ENCODE data around the gene EHD2. TPM values are rescaled to one million over a fixed set of nuclear protein-coding genes. Genes with fewer than 3 reads are reported as not detected.

EHD2 gene, protein sequence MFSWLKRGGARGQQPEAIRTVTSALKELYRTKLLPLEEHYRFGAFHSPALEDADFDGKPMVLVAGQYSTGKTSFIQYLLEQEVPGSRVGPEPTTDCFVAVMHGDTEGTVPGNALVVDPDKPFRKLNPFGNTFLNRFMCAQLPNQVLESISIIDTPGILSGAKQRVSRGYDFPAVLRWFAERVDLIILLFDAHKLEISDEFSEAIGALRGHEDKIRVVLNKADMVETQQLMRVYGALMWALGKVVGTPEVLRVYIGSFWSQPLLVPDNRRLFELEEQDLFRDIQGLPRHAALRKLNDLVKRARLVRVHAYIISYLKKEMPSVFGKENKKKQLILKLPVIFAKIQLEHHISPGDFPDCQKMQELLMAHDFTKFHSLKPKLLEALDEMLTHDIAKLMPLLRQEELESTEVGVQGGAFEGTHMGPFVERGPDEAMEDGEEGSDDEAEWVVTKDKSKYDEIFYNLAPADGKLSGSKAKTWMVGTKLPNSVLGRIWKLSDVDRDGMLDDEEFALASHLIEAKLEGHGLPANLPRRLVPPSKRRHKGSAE
- total RNA-seq (2022; extraction: Qiagen RNA extraction; ENCODE audit: low read depth) = 112 to 149 TPM (median 128 TPM) in 5 replicates

DNA sequence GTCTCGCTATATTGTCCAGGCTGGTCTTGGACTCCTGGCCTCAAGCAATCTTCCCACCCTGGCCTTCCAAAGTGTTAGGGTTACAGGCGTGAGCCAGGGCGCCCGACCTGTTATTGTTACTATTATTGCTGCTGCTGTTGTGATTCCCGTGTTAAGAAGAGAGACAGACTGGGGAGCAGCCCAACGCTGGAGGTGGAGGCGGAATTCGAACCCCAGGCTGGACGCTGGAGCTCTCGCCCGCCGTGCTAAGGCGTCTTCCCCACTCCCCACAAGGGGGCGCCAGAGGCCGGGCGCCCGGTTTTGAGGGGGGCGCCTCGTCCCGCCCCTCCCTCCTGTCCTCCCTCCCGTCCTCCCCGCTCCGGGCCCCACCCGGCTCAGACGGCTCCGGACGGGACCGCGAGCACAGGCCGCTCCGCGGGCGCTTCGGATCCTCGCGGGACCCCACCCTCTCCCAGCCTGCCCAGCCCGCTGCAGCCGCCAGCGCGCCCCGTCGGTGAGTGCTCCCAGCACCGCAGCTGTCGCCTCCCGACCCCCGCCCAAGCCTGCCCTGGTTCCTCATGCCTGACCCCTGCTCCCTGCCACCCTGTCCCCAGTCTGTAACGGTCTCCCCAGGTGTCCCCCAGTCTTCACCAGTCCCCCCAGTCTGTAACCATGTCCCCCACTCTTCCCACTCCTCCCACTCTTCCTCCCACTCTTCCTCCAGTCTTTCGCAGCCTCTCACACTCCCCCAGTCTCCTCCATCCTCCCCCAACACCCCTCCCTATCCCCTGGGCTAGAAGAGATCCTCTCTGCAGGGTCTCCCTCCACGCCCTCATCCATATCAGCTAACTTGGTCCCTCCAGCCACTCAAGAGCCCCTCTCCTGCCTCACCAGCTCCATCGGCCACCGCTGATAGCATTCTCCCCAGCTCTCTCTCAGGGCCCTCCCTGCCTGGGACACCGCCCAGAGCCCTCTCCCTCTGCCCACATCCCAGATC lies at the start of gene EHD2:
Gene EHD2, plus strand, starts transcription at position 377 of the 976 bp plus-strand sequence. CDS start 3,191 bp downstream, outside the sequence.

DNA sequence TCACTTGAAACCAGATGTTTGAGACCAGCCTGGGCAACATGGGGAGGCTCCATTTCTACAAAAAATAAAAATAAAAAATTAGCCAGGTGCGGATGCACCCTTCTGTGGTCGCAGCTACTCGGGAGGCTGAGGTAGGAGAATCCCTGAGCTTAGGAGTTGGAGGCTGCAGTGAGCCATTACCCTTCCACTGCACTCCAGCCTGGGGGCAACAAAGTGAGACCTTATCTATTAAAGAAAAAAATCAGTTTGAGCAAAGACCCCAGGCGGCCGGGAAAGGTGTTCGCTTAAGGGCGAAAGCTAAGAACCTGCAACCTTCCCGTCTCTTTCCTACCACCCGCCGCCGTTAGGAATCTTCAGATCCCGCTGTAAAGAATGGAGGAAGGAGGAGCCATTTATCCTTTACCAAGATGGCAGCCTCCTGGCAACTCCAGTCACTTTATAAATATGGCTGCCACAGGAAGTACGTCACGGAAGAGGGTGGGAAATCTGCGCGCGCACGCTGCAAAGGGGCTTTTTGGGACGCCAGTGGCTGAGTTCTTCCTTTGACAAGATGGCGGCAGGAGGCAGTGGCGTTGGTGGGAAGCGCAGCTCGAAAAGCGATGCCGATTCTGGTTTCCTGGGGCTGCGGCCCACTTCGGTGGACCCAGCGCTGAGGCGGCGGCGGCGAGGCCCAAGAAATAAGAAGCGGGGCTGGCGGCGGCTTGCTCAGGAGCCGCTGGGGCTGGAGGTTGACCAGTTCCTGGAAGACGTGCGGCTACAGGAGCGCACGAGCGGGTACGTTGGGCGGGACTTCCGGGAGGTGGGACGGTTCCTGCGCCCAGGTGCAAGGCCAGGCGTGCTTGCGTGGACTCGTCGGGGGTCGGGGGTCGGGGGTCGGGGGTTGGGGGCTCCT lies 32.0 kb downstream of the EHD2 start, which contains the start of gene NOP53:
Gene NOP53, plus strand, starts transcription at position 537 of the 892 bp plus-strand sequence. Its CDS starts 14 bp downstream, at position 551.

DNA sequence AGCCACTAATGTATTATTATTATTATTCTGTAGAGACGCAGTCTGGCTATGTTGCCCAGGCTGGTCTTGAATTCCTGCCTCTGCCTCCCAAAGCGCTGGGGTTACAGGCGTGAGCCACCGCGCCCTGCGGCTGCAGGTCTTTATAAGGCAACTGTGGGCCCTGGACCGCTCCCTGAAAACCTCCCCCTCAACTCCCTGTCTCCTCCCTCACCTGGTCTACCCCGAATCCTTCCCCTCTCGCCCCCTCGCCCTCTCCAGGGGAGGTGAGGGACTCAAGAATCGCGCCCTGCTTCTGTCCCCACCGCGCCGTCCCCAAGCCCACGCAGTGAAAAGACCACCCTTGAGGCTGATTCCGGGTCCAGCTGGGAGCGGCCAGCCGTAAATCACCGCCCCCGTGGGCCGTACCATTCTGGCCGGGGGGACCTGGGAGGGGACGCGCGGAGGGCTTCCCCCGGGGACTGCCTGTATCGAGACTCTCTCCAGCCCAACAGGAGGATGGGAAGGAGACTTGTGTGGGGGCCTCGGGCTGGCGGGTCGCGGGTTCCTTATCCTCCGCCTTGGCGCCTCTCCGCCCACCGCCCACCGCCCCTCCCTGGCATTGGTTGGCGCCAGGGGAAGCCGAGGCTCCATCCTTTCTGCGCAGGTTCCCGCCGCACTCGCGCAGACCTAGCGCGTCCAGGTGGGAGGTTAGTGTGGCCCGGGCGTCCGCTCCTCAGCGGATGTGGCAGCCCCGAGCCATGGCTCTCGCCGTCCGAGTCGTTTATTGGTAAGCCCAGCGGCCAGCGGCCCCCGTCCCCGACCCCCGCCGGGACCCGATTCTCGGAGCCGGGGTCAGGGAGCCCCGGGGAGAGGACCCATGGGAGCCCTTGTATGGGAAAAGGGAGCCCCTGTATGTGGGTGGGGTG lies 65.1 kb downstream of the EHD2 start, which contains the start of gene SELENOW:
Gene SELENOW, plus strand, starts transcription at position 655 of the 905 bp plus-strand sequence. Its CDS starts 83 bp downstream, at position 738.

Other genes starting within 250 kb of the EHD2 start
- 0.15 to 0.48 TPM (median 0.22 TPM) in 5 replicates for gene SLC8A2, start 241.5 kb upstream of the EHD2 start, total RNA-seq (2022; extraction: Qiagen RNA extraction; ENCODE audit: low read depth)
- 17.4 to 21.6 TPM (median 18.4 TPM) in 5 replicates for gene KPTN, start 229.2 kb upstream of the EHD2 start, total RNA-seq (2022; extraction: Qiagen RNA extraction; ENCODE audit: low read depth)
- gene NAPA, start 198.4 kb upstream of the EHD2 start, total RNA-seq (2022; extraction: Qiagen RNA extraction; ENCODE audit: low read depth) = 86.1 to 111 TPM (median 95.8 TPM) in 5 replicates
- gene ZNF541, start 140.3 kb upstream of the EHD2 start, total RNA-seq (2022; extraction: Qiagen RNA extraction; ENCODE audit: low read depth) = not detected in 5 replicates
- 12.0 to 16.8 TPM (median 13.9 TPM) in 5 replicates for gene BICRA, start 104.3 kb upstream of the EHD2 start, total RNA-seq (2022; extraction: Qiagen RNA extraction; ENCODE audit: low read depth)
- 225 to 275 TPM (median 252 TPM) in 5 replicates for gene NOP53, start 32.1 kb downstream of the EHD2 start, total RNA-seq (2022; extraction: Qiagen RNA extraction; ENCODE audit: low read depth)
- 98.6 to 171 TPM (median 160 TPM) in 5 replicates for gene SELENOW, start 65.3 kb downstream of the EHD2 start, total RNA-seq (2022; extraction: Qiagen RNA extraction; ENCODE audit: low read depth)
- gene TPRX1, start 91.1 kb downstream of the EHD2 start, total RNA-seq (2022; extraction: Qiagen RNA extraction; ENCODE audit: low read depth) = not detected in 5 replicates
- gene CRX, start 108.5 kb downstream of the EHD2 start, total RNA-seq (2022; extraction: Qiagen RNA extraction; ENCODE audit: low read depth) = not detected in 5 replicates
- gene TPRX2, start 145.8 kb downstream of the EHD2 start, total RNA-seq (2022; extraction: Qiagen RNA extraction; ENCODE audit: low read depth) = not detected in 5 replicates
- gene SULT2A1, start 172.9 kb downstream of the EHD2 start, total RNA-seq (2022; extraction: Qiagen RNA extraction; ENCODE audit: low read depth) = not detected in 5 replicates

Data from A549 treated with CpdA at 1 μM for 4 hours (cell line).